ENCODE data around the gene ANKLE2.

Gene ANKLE2

DNA sequence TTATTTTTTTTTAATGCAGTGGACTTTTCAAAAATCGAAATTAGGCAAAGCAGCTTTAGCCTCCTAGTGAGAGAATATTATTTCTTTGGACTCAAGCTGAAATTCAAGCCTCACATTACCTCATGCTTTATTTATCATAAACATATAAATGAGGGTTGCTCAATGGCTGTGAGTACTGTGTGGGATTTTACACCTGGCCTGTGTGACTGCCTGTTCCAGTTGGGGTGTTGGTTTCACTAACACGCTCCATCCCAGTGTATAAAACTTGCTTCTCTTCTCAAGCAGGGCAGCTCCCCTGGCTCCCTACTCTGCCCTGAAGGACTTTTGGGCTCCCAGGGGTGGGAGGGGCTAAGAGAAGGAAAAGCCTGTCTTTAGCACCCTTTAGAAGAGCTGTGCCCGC is 15.0 kb downstream of the ANKLE2 start:
- no peak for DNase-seq (ENCODE audit: low read depth)

DNA sequence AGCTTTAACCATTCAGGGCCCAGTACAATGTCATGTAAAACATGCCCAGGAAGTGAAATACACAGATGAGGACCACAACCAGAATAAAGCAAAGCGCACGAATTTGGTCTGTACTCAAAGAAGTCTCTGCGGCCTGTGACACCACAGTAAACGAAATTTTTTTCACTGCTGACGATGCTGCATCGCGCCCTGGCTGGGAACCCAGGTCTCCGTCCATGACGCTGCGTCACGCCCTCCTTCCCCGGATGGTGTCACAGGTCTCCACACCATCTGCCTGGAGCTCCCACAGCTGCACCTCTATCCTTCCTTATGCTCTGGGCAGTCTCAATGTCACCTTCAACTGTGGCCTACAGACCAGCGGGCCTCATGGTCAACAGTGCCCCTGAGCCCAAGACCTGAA is 17.8 kb downstream of the ANKLE2 start:
- no peak for DNase-seq (ENCODE audit: low read depth)

DNA sequence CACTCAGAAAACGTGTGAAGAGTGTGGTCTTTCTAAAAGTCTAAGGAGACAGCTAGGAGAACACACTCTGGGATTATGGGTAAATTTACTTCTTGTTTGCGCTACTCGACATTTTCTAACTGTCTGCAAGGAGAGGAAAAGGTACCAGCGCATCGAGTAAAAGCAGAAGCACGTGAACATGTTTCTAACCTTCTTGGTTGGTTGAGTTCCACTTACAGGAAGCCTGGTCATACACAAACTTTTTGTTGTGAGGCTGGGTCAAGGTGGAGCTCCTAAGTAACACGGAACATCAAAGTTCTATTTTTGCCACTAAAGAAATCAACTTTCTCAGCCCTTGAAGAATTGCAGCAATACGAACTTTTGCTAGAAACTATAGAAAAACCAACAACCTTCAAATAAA is 20.0 kb downstream of the ANKLE2 start:
- no peak for DNase-seq (ENCODE audit: low read depth)

DNA sequence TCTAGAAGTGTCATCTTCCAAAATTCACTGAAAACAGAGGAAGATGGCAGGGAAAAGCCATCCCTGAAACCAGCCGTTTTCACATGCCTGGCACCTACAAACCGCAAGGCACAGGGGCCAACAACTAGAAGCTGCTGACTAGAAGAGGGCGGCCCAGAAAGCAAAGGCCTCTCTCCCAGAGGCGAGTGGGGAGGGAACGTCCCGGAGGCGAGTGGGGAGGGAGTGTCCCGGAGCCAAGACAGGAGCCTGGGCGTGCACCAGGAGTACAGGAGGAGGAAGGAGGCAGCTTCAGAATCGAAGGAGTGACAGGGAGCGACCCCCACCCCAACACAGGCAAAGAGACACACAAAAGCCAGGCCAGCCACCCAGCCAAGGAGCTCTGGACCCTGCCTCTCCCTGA is 21.0 kb downstream of the ANKLE2 start:
- no peak for DNase-seq (ENCODE audit: low read depth)

DNA sequence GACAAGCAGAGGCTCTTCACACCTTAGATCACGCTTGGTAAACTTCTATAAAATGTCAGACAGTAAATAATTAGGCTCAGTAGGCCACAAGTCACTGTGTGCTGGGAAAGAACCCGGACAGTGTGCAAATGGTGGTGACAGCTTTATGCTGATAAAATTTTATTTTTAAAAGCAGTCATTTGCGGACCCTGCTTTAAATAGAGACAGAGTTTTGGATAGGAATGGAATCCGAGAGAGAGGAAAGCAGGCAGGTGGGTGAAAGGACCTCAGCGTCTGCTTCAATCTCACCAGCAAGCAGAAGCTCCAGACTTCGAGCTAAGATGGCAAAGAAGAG is 21.4 kb downstream of the ANKLE2 start:
- DNase-seq (ENCODE audit: low read depth) = no peak

DNA sequence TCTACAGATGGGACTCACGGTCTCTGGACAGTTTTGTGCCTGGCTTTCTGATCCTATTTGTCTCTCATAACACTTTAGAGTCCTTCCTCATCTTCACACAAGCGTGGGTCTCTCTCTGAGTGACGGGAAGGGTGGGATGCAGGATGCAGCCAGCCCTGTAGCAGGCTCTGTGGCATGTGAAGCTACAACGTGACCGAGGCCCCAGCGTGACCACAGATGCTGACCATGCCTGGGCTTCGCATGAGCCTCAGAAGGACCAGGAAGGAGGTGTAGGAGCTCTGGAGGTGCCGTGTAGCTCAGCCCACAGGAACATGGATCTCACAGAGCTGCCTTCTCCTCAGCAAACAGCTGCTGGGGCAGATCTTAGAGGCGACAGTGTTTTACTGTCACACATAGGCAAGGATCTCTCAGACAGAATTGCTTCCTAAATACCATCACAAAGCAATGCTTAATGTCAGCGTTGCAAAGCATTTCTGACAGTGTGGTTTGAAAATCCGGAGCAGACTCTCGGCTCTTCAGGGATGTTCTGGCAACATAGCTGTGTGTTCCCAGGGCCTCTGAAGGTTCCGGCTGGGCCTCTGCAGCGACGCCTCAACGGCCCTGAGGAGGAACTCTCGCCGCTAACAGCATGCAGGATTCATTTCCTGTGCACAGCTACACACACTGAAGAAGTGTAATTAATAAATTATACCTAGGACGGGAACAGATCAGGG is 21.9 kb downstream of the ANKLE2 start:
- DNase-seq (ENCODE audit: low read depth) = no peak

DNA sequence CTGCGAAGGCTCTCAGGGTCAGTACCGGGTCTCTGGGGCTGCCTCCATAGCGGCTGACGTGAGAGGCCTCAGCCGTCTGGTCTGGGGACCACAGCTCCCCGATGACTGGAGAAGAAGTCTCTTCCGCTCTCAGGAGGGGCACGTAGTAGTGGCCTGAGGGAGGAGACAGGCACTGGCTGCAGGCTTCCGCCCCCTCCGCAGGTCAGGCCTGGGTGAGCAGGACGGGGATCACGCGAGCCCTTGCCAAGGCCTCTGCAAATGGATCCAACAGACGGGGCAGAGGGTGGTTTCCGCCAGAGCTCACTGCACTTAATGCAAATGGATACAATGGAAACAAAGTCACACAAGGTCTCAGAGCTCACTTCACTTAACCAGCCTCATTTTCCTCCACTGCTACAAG is 24.7 kb downstream of the ANKLE2 start:
- no peak for DNase-seq (ENCODE audit: low read depth)

DNA sequence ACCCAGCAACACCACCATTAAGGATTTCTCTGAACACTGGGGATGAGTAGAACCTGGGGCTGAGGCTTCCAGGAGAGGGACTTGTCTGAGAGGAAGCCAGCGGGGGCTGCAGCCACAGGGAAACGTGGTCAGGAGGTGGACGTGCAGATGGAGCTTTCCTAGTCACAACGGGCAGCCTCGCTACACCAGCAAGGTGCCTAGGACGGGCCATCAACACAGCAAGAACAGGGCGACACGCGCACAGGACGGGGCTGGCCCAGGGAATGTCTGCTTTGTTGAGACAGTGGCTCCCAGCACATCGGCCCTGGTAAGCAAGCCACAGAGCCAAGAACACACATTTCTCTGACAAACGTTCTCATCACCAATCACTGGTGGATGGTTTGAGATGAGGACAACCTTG is 25.3 kb downstream of the ANKLE2 start:
- DNase-seq (ENCODE audit: low read depth) = no peak

DNA sequence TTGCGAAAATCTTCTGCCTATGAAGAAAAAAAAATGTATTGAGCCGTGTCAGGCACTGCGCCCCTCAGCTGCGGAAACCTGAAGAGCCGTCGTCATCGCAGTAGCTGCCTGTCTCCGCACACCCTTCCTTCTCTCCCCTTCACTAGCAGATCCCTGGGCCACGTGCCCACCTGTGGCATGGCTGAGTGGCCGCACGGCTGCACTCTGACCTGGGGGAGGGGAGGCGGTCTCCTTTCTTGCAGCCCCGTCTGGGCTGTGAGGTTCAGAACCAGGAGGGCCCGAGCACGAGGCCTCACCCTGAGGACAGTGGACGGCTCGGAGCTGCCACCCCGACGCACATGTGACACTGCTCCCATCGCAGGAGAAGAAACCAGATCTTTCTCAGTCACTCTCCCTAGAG is 26.1 kb downstream of the ANKLE2 start:
- no peak for DNase-seq (ENCODE audit: low read depth)

DNA sequence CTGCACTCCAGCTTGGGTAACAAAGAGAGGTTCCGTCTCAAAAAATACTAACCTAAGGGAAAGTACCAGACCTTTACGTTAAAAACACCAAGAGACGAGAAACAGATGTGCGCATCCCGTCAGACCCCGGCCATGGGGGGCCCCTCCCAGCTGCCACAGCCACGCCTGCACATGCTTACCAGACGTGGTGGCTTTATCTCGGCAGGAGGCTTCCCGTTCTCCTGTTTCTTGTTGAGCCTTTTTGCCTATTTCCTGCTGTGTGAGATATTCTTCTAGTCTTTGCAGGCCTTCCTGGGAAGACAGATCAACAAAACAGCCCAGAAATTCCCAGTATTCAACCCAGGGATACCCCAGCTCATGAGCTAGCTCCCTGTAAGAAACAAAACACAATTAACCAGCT is 27.4 kb downstream of the ANKLE2 start:
- no peak for DNase-seq (ENCODE audit: low read depth)

DNA sequence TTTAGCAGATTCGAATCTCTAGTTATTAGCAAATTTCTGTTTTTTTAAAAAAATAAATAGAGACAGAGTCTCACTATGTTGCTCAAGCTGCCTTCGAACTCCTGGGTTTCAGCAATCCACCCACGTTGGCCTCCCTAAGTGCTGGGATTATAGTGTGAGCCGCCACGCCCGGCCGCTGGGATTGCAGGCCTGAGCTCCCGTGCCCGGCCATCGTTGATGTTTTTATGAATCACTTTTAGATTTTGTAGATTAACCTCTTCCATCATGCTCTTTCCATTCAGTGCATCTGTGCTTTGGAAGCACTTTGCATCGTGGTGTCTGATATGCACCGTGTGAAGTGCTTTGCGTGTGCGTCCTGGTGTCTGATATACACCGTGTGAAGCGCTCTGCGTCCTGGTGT is 30.1 kb downstream of the ANKLE2 start:
- no peak for DNase-seq (ENCODE audit: low read depth)

DNA sequence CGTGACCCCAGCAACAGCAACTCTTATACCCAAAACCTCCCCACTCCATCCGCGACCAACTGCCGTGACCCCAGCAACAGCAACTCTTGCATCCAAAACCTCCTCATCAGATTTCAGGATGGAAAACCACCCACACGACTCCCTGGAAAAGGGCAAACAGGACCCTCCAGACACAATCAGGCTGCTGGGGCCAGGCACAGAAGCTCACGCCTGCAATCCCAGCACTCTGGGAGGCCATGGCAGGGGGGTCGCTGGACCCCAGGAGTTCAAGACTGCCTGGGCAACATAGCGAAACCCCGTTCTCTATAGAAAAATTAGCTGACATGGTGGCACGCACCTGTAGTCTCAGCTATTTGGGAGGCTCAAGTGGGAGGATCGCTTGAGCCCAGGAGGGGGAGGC is 31.3 kb downstream of the ANKLE2 start:
- DNase-seq (ENCODE audit: low read depth) = no peak

DNA sequence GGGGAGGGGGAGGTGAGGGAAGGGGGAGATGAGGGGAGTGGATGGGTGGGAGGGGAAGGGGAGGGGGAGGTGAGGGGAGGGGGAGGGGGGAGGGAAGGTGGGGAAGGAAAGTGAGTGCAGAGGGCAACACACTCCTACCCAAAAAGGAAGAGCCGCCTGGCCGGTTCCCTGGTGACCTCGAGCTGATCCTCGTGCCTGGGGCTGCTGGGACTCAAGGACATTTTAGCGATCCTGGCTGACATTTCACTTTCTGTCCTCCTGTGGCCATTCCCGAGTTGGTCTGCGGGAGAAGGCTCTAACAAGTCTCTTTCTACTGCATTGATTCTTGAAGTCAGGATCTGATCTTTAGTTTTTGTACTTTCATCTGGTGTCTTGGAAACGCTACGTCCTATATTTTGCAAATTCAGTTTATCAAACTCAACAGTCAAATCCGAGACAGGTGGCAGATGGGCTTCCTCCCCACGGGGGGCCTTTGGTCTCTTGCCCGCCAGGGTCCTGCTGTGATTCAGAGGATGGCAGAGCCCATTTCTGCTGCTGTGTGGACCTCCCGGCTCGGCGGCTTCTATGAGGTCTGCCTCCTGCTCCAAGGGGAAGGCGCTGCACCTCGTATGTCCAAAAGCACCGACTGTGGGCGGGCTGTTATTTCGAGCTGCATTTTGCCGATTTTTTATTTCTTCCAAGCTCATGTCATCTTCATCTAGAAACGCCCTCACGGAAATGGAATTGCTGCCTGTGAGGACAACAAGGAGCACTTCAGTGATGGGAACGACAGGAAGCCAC is 31.9 kb downstream of the ANKLE2 start:
- no peak for DNase-seq (ENCODE audit: low read depth)

DNA sequence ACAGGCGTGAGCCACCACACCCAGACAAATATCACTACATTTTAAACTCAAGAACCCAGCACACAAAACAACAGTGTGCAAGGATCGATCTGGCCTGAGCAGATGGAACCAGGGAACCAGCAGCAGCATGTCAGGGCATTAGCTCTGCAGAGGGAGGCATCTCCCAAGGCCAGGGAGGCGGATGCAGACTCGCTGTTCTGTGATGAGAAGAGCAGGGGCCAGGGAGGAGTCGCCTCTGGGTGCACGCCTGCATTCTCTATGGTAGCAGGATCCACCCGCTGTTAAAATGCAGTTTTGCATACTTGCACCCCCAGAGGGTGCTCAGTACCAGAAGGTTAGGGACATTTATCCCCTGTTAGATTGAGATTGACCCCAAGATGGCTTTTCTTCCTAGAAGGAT is 33.1 kb downstream of the ANKLE2 start:
- no peak for DNase-seq (ENCODE audit: low read depth)

DNA sequence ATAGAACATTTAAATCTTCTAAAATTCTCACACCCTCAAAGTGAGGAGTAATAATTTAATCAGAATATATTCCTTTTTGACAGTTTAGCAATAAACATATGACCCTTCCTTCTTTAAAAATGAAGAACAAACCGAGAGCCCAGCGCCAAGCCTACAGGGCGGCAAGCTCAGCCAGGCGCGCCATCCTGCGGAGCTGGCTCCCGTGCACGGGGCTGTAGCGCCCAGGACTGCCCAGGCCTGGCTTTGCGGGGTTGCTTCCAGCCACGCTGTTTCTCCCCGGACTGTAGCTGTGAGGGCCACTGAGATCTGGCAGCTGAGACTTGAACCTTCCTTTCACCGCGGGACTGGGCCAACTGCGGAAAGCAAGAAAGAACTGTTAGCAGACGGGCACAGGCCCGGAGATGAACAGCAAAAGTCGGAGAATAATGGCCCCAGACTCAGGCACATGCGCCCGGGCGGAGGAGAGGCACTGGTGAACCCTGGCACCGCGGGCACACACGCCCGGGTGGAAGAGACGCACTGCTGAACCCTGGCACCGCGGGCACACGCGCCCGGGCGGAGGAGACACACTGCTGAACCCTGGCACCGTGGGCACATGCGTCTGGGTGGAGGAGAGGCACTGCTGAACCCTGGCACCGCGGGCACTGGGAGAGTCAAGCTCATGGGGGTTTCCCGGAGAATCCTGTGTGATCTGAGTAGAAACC is 34.4 kb downstream of the ANKLE2 start:
- DNase-seq (ENCODE audit: low read depth) = no peak

DNA sequence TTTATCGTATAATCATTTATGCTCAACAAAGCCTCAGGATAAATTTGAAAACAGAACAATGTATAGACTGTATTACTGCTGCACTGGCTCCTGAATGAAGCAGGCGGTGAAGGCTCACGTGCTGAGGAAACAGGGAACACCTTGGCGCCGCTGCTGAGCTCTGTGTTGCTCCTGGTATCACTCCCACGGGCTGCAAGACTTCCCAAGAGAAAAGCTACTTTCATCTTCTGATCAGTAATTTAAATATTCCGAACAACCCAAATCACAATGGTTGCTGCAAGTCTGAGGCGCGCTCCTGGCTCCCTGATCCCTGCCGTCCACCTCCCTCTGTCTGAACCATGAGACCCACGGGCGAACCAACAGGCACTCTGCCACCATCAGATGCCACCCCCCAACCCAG is 35.2 kb downstream of the ANKLE2 start:
- DNase-seq (ENCODE audit: low read depth) = no peak

DNA sequence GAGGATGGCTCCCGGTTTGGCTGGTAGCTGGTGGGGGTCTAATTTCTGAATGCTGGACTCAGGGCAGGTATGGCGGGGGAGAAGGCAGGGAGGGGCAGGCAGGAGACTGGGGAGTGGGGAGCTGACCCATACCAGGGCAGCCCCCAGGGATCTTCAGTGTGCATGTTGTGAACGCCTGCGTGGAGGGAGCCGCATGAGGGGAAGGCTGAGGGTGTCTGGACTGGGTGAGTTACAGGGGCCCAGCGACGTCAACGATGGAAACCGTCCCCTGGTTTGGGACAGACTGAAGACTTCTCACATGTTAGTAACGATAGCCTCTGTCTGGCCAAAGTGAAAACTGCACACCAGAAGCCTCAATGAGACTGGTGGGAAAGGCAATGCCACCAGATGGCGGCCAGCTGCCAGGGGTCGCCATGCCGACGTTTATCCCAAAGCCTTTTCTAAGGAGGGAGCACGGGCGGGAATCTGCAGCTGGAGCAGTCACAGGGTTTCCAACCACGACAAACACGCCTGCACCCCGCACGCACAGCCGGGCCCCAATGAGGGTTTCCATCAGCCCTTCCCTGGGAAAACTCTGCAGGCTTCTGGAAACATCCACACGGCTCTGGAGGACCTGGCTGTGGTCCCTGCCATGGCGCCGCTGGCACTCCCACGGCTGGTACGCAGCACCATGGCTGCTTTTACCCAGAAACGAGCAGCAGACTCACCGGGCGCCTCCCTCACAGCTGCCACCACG is 37.0 kb downstream of the ANKLE2 start:
- DNase-seq (ENCODE audit: low read depth) = no peak

DNA sequence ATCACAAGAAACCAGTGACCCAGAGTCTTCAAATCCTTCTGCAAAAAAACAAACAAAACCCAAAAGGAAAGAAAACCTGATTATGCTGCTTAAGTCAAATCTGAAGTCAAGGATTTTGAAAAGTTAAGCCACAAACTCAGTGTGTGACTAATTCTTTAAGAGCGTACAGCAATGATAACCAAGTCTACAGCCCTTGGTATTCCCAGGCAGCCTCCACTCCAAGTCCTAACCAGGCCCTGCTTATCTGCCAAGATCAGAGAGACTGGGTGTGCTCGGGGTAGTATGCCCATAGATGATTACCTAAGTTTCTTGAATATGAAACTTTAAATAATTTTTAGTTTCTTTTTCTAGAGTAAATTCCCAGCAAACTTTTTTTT is 37.9 kb downstream of the ANKLE2 start:
- DNase-seq (ENCODE audit: low read depth) = no peak

DNA sequence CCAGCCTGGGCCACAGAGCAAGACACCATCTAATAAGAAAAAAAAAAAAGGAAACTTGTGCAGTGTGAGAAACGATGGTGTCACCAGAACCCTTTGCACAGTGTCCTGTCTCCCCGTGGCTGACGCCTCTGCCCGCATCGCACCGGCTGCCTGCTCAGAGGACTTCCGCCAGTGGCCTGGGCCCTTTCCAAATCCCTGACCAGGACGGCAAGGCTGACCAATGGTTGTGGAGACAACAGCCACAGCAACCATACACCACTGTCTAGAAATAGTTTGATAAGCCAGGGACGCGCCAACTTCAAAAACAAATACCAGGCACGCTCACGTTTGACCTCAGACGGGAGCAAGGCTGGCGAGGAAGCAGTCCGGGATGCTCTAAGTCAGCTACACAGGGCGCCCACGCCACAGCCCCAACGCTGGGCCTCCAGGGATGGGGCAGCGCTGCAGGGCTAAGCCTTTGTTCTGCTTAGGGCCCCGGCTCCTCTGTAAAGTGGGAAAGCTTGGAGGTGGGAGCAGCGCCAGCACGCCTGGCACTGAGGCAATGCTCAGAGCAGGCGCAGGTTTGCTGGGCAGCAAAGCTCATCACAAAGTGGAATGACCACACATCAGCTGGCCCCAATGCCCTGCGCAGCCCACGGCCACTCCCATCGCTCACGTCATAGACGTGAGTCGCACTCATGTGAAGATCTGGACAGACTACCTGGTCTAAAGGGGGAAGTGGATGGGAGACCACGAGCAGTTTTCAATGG is 38.4 kb downstream of the ANKLE2 start:
- no peak for DNase-seq (ENCODE audit: low read depth)

DNA sequence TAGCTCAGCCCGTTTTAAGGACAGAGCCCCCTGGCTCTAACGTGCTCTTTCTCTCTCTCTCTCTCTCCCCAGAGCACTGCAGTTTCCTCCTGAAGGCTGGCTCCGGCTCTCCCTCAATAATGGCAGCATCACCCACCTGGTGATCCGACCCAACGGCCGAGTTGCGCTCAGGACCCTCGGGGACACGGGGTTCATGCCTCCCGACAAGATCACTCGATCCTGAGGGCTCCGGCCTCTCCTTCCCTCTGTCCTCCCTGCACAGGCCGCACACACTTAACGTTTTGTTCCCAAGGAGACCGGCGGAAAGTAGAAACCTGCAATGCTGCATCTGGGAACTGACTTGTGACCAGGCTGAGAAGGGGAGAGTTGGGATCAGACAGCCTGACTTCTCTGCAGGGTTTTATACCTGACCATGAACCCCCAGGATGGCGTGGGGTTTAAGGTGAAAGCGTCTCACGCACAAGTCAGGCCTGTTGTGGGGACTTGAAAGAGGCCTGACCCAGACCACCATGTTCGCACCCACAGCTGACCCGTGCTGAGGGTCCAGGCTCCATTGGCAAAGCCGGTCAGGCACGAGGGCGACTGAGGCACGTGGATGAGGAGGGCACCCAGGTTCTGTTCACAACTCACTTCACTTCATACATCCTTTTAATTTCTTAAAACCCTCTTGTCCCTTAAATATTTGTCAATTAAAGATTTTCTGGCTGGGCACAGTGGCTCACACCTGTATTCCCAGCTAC is 40.9 kb downstream of the ANKLE2 start:
- DNase-seq (ENCODE audit: low read depth) = no peak

DNA sequence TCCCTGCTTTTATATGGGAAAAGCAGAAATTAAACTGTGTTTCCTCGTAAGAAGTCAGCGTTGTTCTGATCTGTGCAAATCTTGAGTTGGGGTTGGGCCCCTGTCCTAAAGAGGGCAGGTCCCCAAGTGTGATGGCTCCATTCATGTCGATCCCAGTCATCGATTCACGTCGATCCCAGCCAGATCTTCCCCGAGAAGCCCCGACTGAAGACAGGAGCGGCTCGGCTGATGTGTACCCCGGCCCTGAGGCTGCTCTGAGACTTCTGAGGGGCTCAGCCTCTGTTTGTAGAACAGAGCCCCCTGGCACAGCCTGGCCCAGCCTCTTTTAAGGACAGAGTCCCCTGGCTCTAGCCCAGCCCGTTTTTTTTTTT is 41.7 kb downstream of the ANKLE2 start:
- DNase-seq (ENCODE audit: low read depth) = no peak

Measured in non-pigmented ciliary epithelial cell (primary cell).